HG02588 (cell line): ENCODE results near the gene HEXIM1.

Experiments used
- ATAC-seq: cut with Tn5 transposase; IDR thresholded peaks from one replicate; pipeline ENCODE4 v1.9.1; 2021; ENCODE audit warnings: mild to moderate bottlenecking, moderate library complexity; ENCODE audit not compliant: unreplicated experiment

Gene HEXIM1

GRCh38 chr17:45168991-45169752, 20.9 kb downstream of the HEXIM1 start:
- no peak for ATAC-seq

- ATAC-seq = no peak
These were observed 22.1 kb downstream of the HEXIM1 start for GRCh38 chr17:45170280-45170930.

GRCh38 chr17:45170931-45171337, 22.7 kb downstream of the HEXIM1 start:
- ATAC-seq = no peak

GRCh38 chr17:45171338-45172231, 23.3 kb downstream of the HEXIM1 start:
- no peak for ATAC-seq

- ATAC-seq = no peak
These were observed 23.9 kb downstream of the HEXIM1 start for GRCh38 chr17:45172232-45172540.

GRCh38 chr17:45172541-45173286, 24.4 kb downstream of the HEXIM1 start:
- ATAC-seq = no peak

- ATAC-seq = no peak
These were observed 27.5 kb downstream of the HEXIM1 start for GRCh38 chr17:45175759-45176115.

- ATAC-seq = no peak
These were observed 29.3 kb downstream of the HEXIM1 start for GRCh38 chr17:45177563-45177962.

GRCh38 chr17:45184144-45184543, 35.9 kb downstream of the HEXIM1 start:
- ATAC-seq = no peak

GRCh38 chr17:45186801-45187354, 38.6 kb downstream of the HEXIM1 start:
- no peak for ATAC-seq

GRCh38 chr17:45189009-45189408, 40.7 kb downstream of the HEXIM1 start:
- no peak for ATAC-seq

GRCh38 chr17:45190503-45191255, 42.4 kb downstream of the HEXIM1 start:
- no peak for ATAC-seq

- no peak for ATAC-seq
These were observed 47.1 kb downstream of the HEXIM1 start for GRCh38 chr17:45195424-45195823.

- ATAC-seq = no peak
These were observed 48.8 kb downstream of the HEXIM1 start for GRCh38 chr17:45197108-45197507.

GRCh38 chr17:45197555-45198334, 49.5 kb downstream of the HEXIM1 start:
- peak; percentile 87 for ATAC-seq

- ATAC-seq = no peak
These were observed 52.4 kb downstream of the HEXIM1 start for GRCh38 chr17:45200701-45201100.

- no peak for ATAC-seq
These were observed 53.2 kb downstream of the HEXIM1 start for GRCh38 chr17:45201457-45201856.
